Measurements from ENCODE around the gene BCL2L12.

The BCL2L12 gene

DNA sequence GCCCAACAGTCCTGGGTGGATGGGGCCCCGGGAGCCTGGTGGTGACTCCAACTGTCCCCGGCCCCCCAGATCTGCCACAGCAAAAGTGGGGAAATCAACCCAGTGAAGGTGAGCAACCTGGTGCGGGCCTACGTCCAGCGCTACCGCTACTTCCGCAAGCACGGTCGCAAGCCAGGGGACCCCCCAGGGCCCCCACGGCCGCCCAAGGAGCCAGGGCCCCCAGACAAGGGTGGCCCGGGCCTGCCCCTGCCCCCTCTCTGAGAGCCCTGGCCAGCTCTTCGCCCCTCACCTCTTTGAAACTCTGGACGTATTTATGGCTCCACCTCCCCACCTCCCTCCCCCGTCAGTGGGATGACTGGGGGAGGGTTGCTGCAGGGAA is 7.6 kb upstream of the BCL2L12 start:
- H3K27me3 ChIP-seq (ENCODE audit: insufficient read depth, low read length): no peaks in the 10 kb centered on the region
- no peak overlapping the region for H3K4me3 ChIP-seq (ENCODE audit: low read length)
- peaks cover 97% of the 10 kb centered on the region for H3K36me3 ChIP-seq (ENCODE audit: insufficient read depth, low read depth, low read length)
- H3K9ac ChIP-seq (ENCODE audit: low read depth, low read length): no peak overlapping the region
- no peak overlapping the region for H3K27ac ChIP-seq (ENCODE audit: low read length)
- peaks cover 10% of the 10 kb centered on the region for H3K9me3 ChIP-seq (ENCODE audit: insufficient read depth, low read depth, low read length)
- no peaks in the 10 kb centered on the region for H3K4me1 ChIP-seq (ENCODE audit: insufficient read depth, low read length)

DNA sequence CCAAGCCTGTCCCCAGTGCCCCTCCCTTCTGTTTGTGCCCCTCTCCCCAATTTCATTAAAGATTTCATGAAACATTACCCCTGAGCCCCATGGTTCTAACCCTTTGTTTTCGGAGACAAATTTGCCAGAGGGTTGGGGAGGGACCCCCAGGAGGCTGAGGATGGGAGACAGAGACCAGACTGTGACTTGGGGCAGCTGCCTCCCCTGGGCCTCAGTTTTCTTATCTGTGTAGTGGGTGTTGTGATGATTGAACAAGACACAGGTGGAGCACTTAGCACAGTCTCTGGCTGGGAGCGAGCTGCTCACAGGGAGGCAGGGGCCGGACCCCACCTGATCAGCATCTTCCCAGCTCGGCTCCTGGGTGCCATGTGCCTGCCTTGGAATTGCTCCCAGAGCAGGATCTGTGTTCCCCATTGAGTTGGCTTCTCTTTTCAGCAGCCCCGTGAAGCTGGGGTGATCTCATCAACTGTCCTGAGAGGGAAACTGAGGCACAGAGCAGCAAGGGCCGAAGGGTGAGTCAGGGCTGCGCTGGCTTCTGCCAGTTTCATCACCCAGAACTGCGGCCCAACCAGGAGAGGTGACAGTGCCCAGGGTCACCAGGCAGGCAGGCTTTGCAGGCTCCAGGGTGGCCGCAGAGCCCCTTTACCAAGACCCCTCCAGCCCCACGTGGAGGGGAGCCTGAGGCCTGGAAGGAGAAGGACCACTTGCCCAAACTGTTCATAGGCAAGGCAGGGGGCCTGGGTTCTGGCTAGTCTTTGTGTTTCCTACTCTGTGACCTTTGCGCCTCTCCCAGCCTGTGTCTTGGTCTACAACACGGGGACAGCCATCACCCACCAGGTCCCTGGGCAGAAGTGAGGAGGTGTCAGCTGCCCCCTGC is 6.9 kb upstream of the BCL2L12 start:
- H3K27ac ChIP-seq (ENCODE audit: low read length): no peak overlapping the region
- no peak overlapping the region for H3K9ac ChIP-seq (ENCODE audit: low read depth, low read length)
- H3K4me1 ChIP-seq (ENCODE audit: insufficient read depth, low read length): no peaks in the 10 kb centered on the region
- H3K36me3 ChIP-seq (ENCODE audit: insufficient read depth, low read depth, low read length): peaks cover 93% of the 10 kb centered on the region
- no peak overlapping the region for H3K4me3 ChIP-seq (ENCODE audit: low read length)
- H3K27me3 ChIP-seq (ENCODE audit: insufficient read depth, low read length): no peaks in the 10 kb centered on the region
- peaks cover 10% of the 10 kb centered on the region for H3K9me3 ChIP-seq (ENCODE audit: insufficient read depth, low read depth, low read length)

DNA sequence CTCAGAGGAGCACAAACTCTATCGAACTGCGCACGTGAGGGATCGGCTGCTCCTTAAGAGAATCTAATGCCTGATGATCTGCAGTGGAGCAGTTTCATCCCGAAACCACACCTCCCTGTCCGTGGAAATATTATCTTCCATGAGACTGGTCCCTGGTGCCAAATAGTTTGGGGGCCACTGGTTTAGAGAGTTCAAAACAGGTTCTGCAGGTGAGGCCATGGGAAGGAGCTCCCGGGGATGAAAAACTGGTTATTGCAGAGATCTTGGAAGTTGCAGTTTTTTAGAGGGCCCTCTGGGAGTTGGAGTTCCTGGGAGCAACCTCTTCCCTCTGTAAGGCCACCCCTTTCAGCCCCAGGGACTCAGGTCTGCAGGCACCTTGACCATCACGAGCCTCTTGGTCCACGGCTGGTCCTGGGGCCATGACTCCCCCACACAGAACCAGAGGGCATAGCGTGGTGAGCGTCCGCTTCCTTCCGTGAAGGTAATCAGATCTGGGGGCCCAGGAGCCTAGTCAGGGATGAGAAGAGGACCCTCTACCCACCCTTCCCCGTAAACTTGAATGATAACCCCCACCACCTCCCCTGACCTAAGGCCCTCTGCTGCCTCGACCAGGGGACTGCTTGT is 5.3 kb upstream of the BCL2L12 start:
- H3K36me3 ChIP-seq (ENCODE audit: insufficient read depth, low read depth, low read length): peaks cover 77% of the 10 kb centered on the region
- H3K4me3 ChIP-seq (ENCODE audit: low read length): no peak overlapping the region
- H3K27me3 ChIP-seq (ENCODE audit: insufficient read depth, low read length): no peaks in the 10 kb centered on the region
- H3K27ac ChIP-seq (ENCODE audit: low read length): no peak overlapping the region
- peaks cover 10% of the 10 kb centered on the region for H3K9me3 ChIP-seq (ENCODE audit: insufficient read depth, low read depth, low read length)
- H3K9ac ChIP-seq (ENCODE audit: low read depth, low read length): no peak overlapping the region
- no peaks in the 10 kb centered on the region for H3K4me1 ChIP-seq (ENCODE audit: insufficient read depth, low read length)

DNA sequence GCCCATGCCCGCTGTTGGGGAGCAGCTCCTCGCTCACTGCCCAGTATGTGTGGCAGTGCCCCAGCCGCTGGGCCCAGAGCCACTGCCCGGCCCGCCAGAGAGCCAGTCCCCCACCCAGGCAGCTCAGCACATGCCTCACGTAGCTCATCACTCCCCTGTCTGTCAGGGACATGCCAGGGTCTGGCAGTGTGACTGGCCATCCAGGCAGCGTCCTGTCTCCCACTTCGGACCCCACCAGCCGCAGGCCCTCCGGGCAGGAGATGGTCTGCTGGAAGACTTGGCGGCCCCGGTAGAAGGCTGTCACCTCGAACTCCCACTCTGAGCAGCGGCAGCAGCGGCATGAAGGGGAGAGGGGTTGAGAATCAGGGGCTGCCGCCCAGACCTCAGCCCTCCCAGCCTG is 3.7 kb upstream of the BCL2L12 start:
- Histone ChIP-seq H3K4me3 (ENCODE audit: low read length) (no peak overlapping the region), H3K4me1 (ENCODE audit: insufficient read depth, low read length) (no peaks in the 10 kb centered on the region; the same call in 1 of the 2 replicates), H3K9me3 (ENCODE audit: insufficient read depth, low read depth, low read length) (peaks cover 10% of the 10 kb centered on the region), H3K9ac (ENCODE audit: low read depth, low read length) (no peak overlapping the region), H3K27me3 (ENCODE audit: insufficient read depth, low read length) (no peaks in the 10 kb centered on the region), H3K36me3 (ENCODE audit: insufficient read depth, low read depth, low read length) (peaks cover 62% of the 10 kb centered on the region), H3K27ac (ENCODE audit: low read length) (no peak overlapping the region)

DNA sequence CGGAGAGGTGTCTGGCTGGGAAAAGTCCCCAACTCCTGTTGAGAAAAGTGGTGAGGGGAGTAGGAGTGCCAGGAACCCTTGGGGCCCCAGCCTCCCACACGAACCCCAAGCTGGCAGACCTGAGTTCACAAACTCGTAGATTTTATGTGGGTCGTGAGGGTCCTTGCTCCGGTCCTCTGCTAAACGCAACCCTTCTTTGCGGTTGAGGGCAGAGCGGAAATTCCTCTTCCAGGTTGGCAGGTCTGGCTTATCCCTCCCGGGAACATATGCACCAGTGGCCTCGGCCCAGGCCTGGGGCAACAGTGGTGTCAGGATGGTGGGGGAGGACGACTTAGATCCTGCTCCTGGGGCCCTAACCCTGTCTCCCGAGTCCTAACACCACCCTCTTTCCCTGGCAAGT is 2.5 kb upstream of the BCL2L12 start:
- peaks cover 10% of the 10 kb centered on the region for H3K9me3 ChIP-seq (ENCODE audit: insufficient read depth, low read depth, low read length)
- H3K9ac ChIP-seq (ENCODE audit: low read depth, low read length): no peak overlapping the region; the same call in 1 of the 2 replicates
- no peak overlapping the region for H3K4me3 ChIP-seq (ENCODE audit: low read length)
- no peaks in the 10 kb centered on the region for H3K27me3 ChIP-seq (ENCODE audit: insufficient read depth, low read length)
- H3K4me1 ChIP-seq (ENCODE audit: insufficient read depth, low read length): no peaks in the 10 kb centered on the region; the same call in 1 of the 2 replicates
- no peak overlapping the region for H3K27ac ChIP-seq (ENCODE audit: low read length)
- H3K36me3 ChIP-seq (ENCODE audit: insufficient read depth, low read depth, low read length): peaks cover 59% of the 10 kb centered on the region

DNA sequence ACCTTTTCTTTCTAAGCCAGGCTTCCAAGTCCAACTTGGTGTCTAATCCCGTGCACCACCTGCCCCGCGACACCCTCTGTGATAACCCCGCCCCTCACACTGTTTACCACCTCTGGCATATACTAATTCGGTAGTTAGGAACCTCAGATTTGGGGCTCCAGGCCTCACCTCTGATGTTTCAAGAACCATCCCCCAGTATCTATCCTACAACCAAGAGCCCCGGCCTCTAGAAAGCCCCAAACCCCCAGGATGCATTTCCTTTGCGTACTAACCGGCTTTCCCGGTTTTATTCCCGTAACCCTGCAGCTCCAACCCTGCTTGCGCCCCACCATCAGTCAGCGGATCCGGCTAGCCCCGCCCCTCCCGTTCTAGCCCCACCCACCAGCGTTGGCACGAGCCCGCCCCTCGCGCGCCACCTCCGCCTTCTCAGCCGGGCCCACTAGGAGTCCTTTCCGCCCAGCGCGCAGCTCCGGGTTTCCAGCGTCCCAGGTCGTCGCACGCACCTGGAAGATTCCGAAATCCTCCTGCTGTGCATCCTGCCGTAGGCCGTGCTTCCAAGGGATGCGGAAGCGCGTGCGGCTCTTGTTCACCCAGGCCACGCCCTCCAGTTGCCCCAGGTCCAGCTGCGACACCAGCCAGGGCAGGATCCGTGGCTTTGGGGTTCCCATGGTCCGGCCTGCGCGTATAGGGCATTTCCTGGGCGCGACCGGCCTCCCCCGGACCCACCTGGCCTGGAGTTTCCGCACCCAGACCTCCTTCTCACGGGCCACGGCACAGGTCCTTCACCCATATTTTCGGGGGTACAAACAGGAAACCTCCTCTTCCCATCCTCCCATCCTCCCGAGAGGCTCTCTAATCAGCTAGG is 1.3 kb upstream of the BCL2L12 start:
- H3K4me3 ChIP-seq (ENCODE audit: low read length): peak overlapping the region; percentile 88
- H3K36me3 ChIP-seq (ENCODE audit: insufficient read depth, low read depth, low read length): peaks cover 55% of the 10 kb centered on the region
- peak overlapping the region; percentile 72 for H3K27ac ChIP-seq (ENCODE audit: low read length)
- H3K9ac ChIP-seq (ENCODE audit: low read depth, low read length): peak overlapping the region; percentile 91
- peaks cover 10% of the 10 kb centered on the region for H3K9me3 ChIP-seq (ENCODE audit: insufficient read depth, low read depth, low read length)
- no peaks in the 10 kb centered on the region; the same call in 1 of the 2 replicates for H3K4me1 ChIP-seq (ENCODE audit: insufficient read depth, low read length)
- H3K27me3 ChIP-seq (ENCODE audit: insufficient read depth, low read length): no peaks in the 10 kb centered on the region

DNA sequence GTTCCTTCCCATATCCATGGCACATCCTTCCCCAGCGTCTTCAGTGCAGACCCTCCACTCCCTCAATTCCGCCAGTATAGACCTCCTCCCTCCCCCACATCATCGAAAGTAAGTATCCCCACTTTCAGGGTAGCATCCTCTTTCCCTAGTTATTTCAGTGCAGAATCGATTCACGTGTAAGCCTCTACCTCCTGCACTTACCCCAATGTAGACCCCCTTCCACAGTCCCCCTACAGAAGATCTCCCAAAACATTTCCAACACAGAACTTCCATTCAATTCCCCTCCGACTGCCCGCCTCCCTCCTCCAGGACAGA is 740 bp upstream of the BCL2L12 start:
- Histone ChIP-seq H3K9ac (ENCODE audit: low read depth, low read length) (peak overlapping the region; percentile 91), H3K36me3 (ENCODE audit: insufficient read depth, low read depth, low read length) (peaks cover 54% of the 10 kb centered on the region), H3K27me3 (ENCODE audit: insufficient read depth, low read length) (no peaks in the 10 kb centered on the region), H3K27ac (ENCODE audit: low read length) (peak overlapping the region; percentile 72), H3K4me3 (ENCODE audit: low read length) (peak overlapping the region; percentile 88), H3K9me3 (ENCODE audit: insufficient read depth, low read depth, low read length) (peaks cover 6% of the 10 kb centered on the region), H3K4me1 (ENCODE audit: insufficient read depth, low read length) (no peaks in the 10 kb centered on the region; the same call in 1 of the 2 replicates)

DNA sequence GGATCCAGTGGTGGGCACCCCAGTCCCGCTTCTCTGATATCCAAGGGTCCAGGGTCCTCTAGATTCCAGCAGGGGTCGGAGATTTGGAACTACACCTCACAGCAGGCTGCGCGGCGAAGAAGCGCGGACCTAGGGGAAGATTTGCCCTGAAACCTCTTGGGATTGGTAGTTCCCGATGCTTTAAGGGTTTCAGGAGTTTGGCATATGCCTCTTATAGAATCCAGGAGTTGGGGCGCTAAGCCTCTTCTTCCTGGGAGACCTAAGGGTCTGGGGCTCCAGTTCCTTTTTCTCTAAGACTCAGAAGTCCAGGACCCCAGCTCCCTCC is 349 bp downstream of the BCL2L12 start:
- no peaks in the 10 kb centered on the region for H3K9me3 ChIP-seq (ENCODE audit: insufficient read depth, low read depth, low read length)
- no peak overlapping the region for H3K27ac ChIP-seq (ENCODE audit: low read length)
- no peaks in the 10 kb centered on the region for H3K27me3 ChIP-seq (ENCODE audit: insufficient read depth, low read length)

DNA sequence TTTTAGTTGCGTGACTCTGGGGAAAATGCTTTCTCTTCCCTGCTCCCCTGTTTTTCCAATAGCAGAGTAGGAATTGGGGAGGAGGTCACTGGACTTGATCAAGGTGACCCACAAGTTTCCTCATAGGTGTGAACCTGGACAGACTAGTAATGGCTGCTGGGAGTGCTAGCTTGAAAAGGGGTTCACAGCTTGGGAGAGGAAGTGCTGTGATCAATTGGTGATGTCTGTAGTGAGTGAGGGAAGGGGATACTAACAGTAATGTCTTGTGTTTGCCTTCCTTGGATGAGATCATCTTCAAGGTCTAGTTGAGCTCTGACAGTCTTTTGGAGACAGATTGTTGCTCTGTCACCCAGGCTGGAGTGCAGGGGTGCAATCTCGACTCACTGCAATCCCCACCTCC is 1.7 kb downstream of the BCL2L12 start:
- H3K27ac ChIP-seq (ENCODE audit: low read length): no peak overlapping the region
- peaks cover 39% of the 10 kb centered on the region for H3K36me3 ChIP-seq (ENCODE audit: insufficient read depth, low read depth, low read length)
- no peak overlapping the region for H3K4me3 ChIP-seq (ENCODE audit: low read length)
- no peak overlapping the region for H3K9ac ChIP-seq (ENCODE audit: low read depth, low read length)
- H3K4me1 ChIP-seq (ENCODE audit: insufficient read depth, low read length): no peaks in the 10 kb centered on the region; the same call in 1 of the 2 replicates
- H3K9me3 ChIP-seq (ENCODE audit: insufficient read depth, low read depth, low read length): no peaks in the 10 kb centered on the region
- no peaks in the 10 kb centered on the region for H3K27me3 ChIP-seq (ENCODE audit: insufficient read depth, low read length)

More for the DNA sequence above, 349 bp downstream of the BCL2L12 start:
- peaks cover 53% of the 10 kb centered on the region for H3K36me3 ChIP-seq (ENCODE audit: insufficient read depth, low read depth, low read length)
- peak overlapping the region; percentile 91 for H3K9ac ChIP-seq (ENCODE audit: low read depth, low read length)
- no peaks in the 10 kb centered on the region; the same call in 1 of the 2 replicates for H3K4me1 ChIP-seq (ENCODE audit: insufficient read depth, low read length)
- peak overlapping the region; percentile 88 for H3K4me3 ChIP-seq (ENCODE audit: low read length)

DNA sequence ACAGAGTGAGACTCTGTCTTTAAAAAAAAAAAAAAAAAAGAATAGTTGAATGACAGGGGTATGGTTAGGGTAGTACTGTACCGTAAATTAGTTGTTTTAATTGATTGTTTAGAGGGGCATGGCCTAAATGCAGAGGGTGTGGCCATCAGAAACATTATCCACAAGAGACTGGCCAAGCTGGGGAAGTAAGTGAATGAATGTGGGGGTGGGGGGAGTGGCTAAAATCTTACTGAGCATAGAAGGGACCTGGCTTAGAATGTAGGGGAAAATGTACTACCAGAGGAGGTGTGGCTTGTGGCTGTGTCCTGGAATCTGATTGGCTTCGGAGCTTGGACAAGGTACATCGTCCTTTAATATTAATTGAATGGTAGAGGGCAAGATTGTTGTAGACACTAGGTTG is 3.8 kb downstream of the BCL2L12 start:
- Histone ChIP-seq H3K36me3 (ENCODE audit: insufficient read depth, low read depth, low read length) (peaks cover 44% of the 10 kb centered on the region), H3K9me3 (ENCODE audit: insufficient read depth, low read depth, low read length) (no peaks in the 10 kb centered on the region), H3K27me3 (ENCODE audit: insufficient read depth, low read length) (no peaks in the 10 kb centered on the region), H3K27ac (ENCODE audit: low read length) (no peak overlapping the region), H3K4me1 (ENCODE audit: insufficient read depth, low read length) (no peaks in the 10 kb centered on the region; the same call in 1 of the 2 replicates), H3K4me3 (ENCODE audit: low read length) (no peak overlapping the region), H3K9ac (ENCODE audit: low read depth, low read length) (no peak overlapping the region)

DNA sequence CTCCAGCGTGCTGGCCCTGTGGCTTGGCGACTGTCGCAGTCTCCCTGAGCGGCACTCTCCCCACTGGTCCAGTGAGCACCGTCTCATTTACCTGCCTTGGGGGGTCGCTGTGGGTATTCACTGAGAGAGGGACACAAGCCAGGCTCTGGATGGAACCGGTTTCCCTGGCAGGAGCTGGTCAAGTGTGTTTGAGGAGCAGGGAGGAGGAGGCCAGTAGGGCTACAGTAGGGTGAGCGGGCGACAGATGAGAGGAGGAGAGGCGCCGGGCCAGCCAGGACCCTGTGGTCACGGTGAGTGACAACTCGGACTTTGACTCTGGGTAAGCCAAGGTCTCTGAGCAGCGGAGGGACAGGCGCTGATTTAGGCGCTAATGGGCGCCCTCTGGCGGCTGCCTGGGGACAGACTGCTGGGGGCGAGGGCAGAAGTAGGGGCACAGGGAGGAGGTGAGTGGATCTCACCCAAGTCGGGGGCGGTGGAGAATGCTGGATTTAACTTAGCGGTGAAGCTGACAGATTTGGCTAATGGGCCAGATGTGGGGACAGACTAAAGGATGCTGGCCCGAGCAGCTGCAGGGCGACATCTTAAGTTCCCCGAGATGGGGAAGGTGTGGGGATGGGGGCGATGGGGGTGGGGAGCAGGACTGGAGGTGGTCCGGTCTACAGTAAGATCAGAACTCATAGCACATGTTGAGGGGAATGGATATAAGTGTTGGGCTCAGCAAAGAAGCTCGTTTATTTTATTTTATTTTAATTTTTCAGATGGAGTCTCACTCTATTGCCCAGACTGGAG is 6.6 kb downstream of the BCL2L12 start:
- peak overlapping the region; percentile 3 for H3K27ac ChIP-seq (ENCODE audit: low read length)
- no peaks in the 10 kb centered on the region for H3K27me3 ChIP-seq (ENCODE audit: insufficient read depth, low read length)
- H3K4me3 ChIP-seq (ENCODE audit: low read length): peak overlapping the region; percentile 52
- peaks cover 40% of the 10 kb centered on the region for H3K36me3 ChIP-seq (ENCODE audit: insufficient read depth, low read depth, low read length)
- peak overlapping the region; percentile 52; the same call in 1 of the 2 replicates for H3K9ac ChIP-seq (ENCODE audit: low read depth, low read length)
- H3K4me1 ChIP-seq (ENCODE audit: insufficient read depth, low read length): no peaks in the 10 kb centered on the region; the same call in 1 of the 2 replicates
- no peaks in the 10 kb centered on the region for H3K9me3 ChIP-seq (ENCODE audit: insufficient read depth, low read depth, low read length)
